ENCODE data around the gene IMMP2L.

- TF ChIP-seq ASH2L (IDR thresholded peaks at IDR 0.05; ENCODE audit: low read length): no peak
- TF ChIP-seq CTCF (IDR thresholded peaks at IDR 0.05; ENCODE audit: control extremely low read depth in 1 of 3, insufficient read depth in 1 of 3, low read depth in 1 of 3, low read length in 3 of 3): no peak
- TF ChIP-seq EZH2 (IDR thresholded peaks at IDR 0.05; ENCODE audit: low read depth, low read length, severe bottlenecking): no peak
- no peak for TF ChIP-seq POLR2A (IDR thresholded peaks at IDR 0.05; ENCODE audit: control extremely low read depth in 1 of 2, low read depth in 2 of 2, low read length in 2 of 2)
- TF ChIP-seq RAD21 (IDR thresholded peaks at IDR 0.05 in 1 of 2, conservative IDR thresholded peaks at IDR 0.05 in 1 of 2; ENCODE audit: low read depth in 2 of 2, low read length in 2 of 2): no peak
Measured at GRCh38 chr7:111568419-111568818, 6.1 kb upstream of the IMMP2L start.

Measured in H1 (cell line).